Caco-2 (cell line): ENCODE measurements around the gene SLC9A8. TPM values are rescaled to one million over a fixed set of nuclear protein-coding genes. Genes with fewer than 3 reads are reported as not detected.
A peak's percentile ranks its signal among the peaks of the same experiment; 100 is the strongest.
"Not testable (repeated sequence)": the region's sequence is repeated elsewhere in the genome, so short reads cannot be mapped to it uniquely, and the experiment has no call there.

Source experiments
- BruUV-seq: library from RNA; stranded (reverse); fragments of 400-500 nt; replicated peaks from 2 replicates; lab custom pipeline; 2021; lab: Mats Ljungman, UMichigan
- CTCF ChIA-PET: fragments of 300-600 bp; sonication (Branson Sonifier 250); formaldehyde crosslinking; loops from one replicate; lab custom pipeline; 2022; ENCODE audit warnings: antibody characterized with exemption; lab: Charles Lee
- POLR2A ChIA-PET: fragments of 300-600 bp; sonication (Branson Sonifier 250); formaldehyde crosslinking; loops from one replicate; lab custom pipeline; 2022; ENCODE audit warnings: antibody characterized with exemption; lab: Charles Lee
- DNase-seq, 2 experiments: peaks; one replicate each; pipeline versions ENCODE4 v3.0.0 to v3.0.0-alpha.2; 2020 to 2022
- H3K27me3 ChIP-seq: replicated peaks from 2 replicates; pipeline ENCODE4 v1.6.0; 2011; ENCODE audit warnings: low read length; ENCODE audit not compliant: control insufficient read depth, insufficient read depth
- H3K36me3 ChIP-seq: 2 replicates; pipeline ENCODE4 v1.5.1; 2011; ENCODE audit warnings: low read length; ENCODE audit not compliant: control insufficient read depth, insufficient read depth
- H3K4me1 ChIP-seq: fragments of 250-450 bp; sonication (Bioruptor Pico); 2 replicates; pipeline ENCODE4 v1.5.1; 2020; ENCODE audit warnings: mild to moderate bottlenecking
- H3K4me3 ChIP-seq: 2 replicates; pipeline ENCODE4 v1.5.1; 2011; ENCODE audit warnings: low read depth, mild to moderate bottlenecking, control low read depth, low read length
- H3K9me3 ChIP-seq: fragments of 250-450 bp; sonication (Bioruptor Pico); 2 replicates; pipeline ENCODE4 v1.5.1; 2020; ENCODE audit warnings: mild to moderate bottlenecking, moderate library complexity
- H3K27ac Mint-ChIP-seq: one replicate; pipeline ENCODE4 v1.8.0; 2022; ENCODE audit warnings: mixed read lengths; ENCODE audit not compliant: unreplicated experiment
- H3K27me3 Mint-ChIP-seq: one replicate; pipeline ENCODE4 v1.8.0; 2022; ENCODE audit warnings: mixed read lengths; ENCODE audit not compliant: insufficient read depth, unreplicated experiment
- H3K36me3 Mint-ChIP-seq: one replicate; pipeline ENCODE4 v1.8.0; 2022; ENCODE audit warnings: mild to moderate bottlenecking, mixed read lengths; ENCODE audit not compliant: insufficient read depth, unreplicated experiment
- H3K4me1 Mint-ChIP-seq: one replicate; pipeline ENCODE4 v1.8.0; 2022; ENCODE audit warnings: low read depth, mixed read lengths; ENCODE audit not compliant: unreplicated experiment
- H3K4me3 Mint-ChIP-seq: one replicate; pipeline ENCODE4 v1.8.0; 2022; ENCODE audit warnings: mild to moderate bottlenecking, moderate library complexity, mixed read lengths; ENCODE audit not compliant: unreplicated experiment
- H3K9me3 Mint-ChIP-seq: one replicate; pipeline ENCODE4 v1.8.0; 2022; ENCODE audit warnings: mixed read lengths; ENCODE audit not compliant: unreplicated experiment
- CTCF ChIP-seq, 2 experiments: fragments of 200-600 bp in 1 of 2; IDR thresholded peaks; 1 replicate in 1 of 2; 2 replicates in 1 of 2; pipeline versions ENCODE4 v1.5.1 to v1.8.0; 2011 to 2022; ENCODE audit warnings: antibody characterized with exemption in 1 of 2, control low read depth in 1 of 2, inconsistent platforms in 1 of 2, low read depth in 1 of 2, low read length in 1 of 2, mild to moderate bottlenecking in 1 of 2, moderate library complexity in 1 of 2; ENCODE audit not compliant: insufficient read depth in 1 of 2, severe bottlenecking in 1 of 2, unreplicated experiment in 1 of 2
- intact Hi-C: fragments of 100-400 bp; cut with micrococcal nuclease; formaldehyde crosslinking; loops from one replicate; pipeline ENCODE4 v1.10.0; 2022; ENCODE audit not compliant: unreplicated experiment
- total RNA-seq: library from RNA; stranded (reverse); gene quantifications from 2 replicates; pipeline ENCODE4 v1.2.3, GENCODE V29; 2022

Gene SLC9A8
- total RNA-seq, 1 experiment from 2014 or later, result 21.4 TPM

GRCh38 chr20:49775229-49775693 is 37.4 kb upstream of the SLC9A8 start:
- no peak overlapping the region for H3K27ac Mint-ChIP-seq
- intact Hi-C loops, result no loop called here
- Histone ChIP-seq H3K27me3 (no peaks in the 10 kb centered on the region), H3K9me3 (no peaks in the 10 kb centered on the region), H3K36me3 (no peaks in the 10 kb centered on the region), H3K4me1 (peaks cover 23% of the 10 kb centered on the region), H3K4me3 (no peak overlapping the region)
- H3K36me3 Mint-ChIP-seq, result no peaks in the 10 kb centered on the region
- ChIA-PET CTCF (interaction anchor here (0.8 to 2.1 kb wide), 2 partner anchors 71 to 164 kb away, joined by 3 to 5 read pairs; no protein-coding TSS in a partner anchor), POLR2A (interaction anchor here (0.6 to 1.0 kb wide), 2 partner anchors 15 to 223 kb away, joined by 4 to 9 read pairs; no protein-coding TSS in a partner anchor)
- H3K9me3 Mint-ChIP-seq, result no peaks in the 10 kb centered on the region
- no peaks in the 10 kb centered on the region for H3K27me3 Mint-ChIP-seq
- no peak for TF ChIP-seq CTCF (IDR thresholded peaks at IDR 0.05; ENCODE audit: insufficient read depth in 1 of 2, low read depth in 1 of 2, low read length in 1 of 2, severe bottlenecking in 1 of 2, unreplicated experiment in 1 of 2)
- DNase-seq, result peak; percentile 68 to 90
- no TSS peak for BruUV-seq
- peaks cover 15% of the 10 kb centered on the region for H3K4me1 Mint-ChIP-seq
- H3K4me3 Mint-ChIP-seq, result no peak overlapping the region

- H3K4me1 ChIP-seq, result peaks cover 14% of the 10 kb centered on the region
- DNase-seq, result no peak
- no peaks in the 10 kb centered on the region for H3K9me3 Mint-ChIP-seq
- H3K36me3 ChIP-seq, result no peaks in the 10 kb centered on the region
- peaks cover 13% of the 10 kb centered on the region for H3K4me1 Mint-ChIP-seq
- no peak overlapping the region for H3K4me3 ChIP-seq
- H3K36me3 Mint-ChIP-seq, result no peaks in the 10 kb centered on the region
- H3K4me3 Mint-ChIP-seq, result no peak overlapping the region
- no peak for TF ChIP-seq CTCF (IDR thresholded peaks at IDR 0.05; ENCODE audit: insufficient read depth in 1 of 2, low read depth in 1 of 2, low read length in 1 of 2, severe bottlenecking in 1 of 2, unreplicated experiment in 1 of 2)
- H3K27me3 Mint-ChIP-seq, result no peaks in the 10 kb centered on the region
- intact Hi-C loops, result no loop called here
- no peaks in the 10 kb centered on the region for H3K27me3 ChIP-seq
- POLR2A ChIA-PET, result interaction anchor here (0.6 kb wide), 1 partner anchor 460 kb away, joined by 3 read pairs; no protein-coding TSS in a partner anchor
- H3K27ac Mint-ChIP-seq, result no peak overlapping the region
- CTCF ChIA-PET, result interaction anchor here (1.0 kb wide), 1 partner anchor 108 kb away, joined by 3 read pairs; no protein-coding TSS in a partner anchor
- H3K9me3 ChIP-seq, result no peaks in the 10 kb centered on the region
- no TSS peak for BruUV-seq
Measured at GRCh38 chr20:49779972-49780371, 32.7 kb upstream of the SLC9A8 start.

GRCh38 chr20:49781676-49782075 is 31.0 kb upstream of the SLC9A8 start:
- Mint-ChIP-seq H3K36me3 (no peaks in the 10 kb centered on the region), H3K27me3 (no peaks in the 10 kb centered on the region), H3K4me1 (no peaks in the 10 kb centered on the region), H3K4me3 (no peak overlapping the region), H3K27ac (no peak overlapping the region), H3K9me3 (no peaks in the 10 kb centered on the region)
- H3K36me3 ChIP-seq, result no peaks in the 10 kb centered on the region
- CTCF ChIA-PET, result no interaction called here
- H3K4me1 ChIP-seq, result no peaks in the 10 kb centered on the region
- POLR2A ChIA-PET, result interaction anchor here (0.5 kb wide), 1 partner anchor 228 kb away, joined by 3 read pairs; no protein-coding TSS in a partner anchor
- no peak for TF ChIP-seq CTCF (IDR thresholded peaks at IDR 0.05; ENCODE audit: insufficient read depth in 1 of 2, low read depth in 1 of 2, low read length in 1 of 2, severe bottlenecking in 1 of 2, unreplicated experiment in 1 of 2)
- BruUV-seq, result no TSS peak
- no peak overlapping the region for H3K4me3 ChIP-seq
- intact Hi-C loops, result no loop called here
- no peaks in the 10 kb centered on the region for H3K9me3 ChIP-seq
- no peaks in the 10 kb centered on the region for H3K27me3 ChIP-seq
- DNase-seq, result no peak

- H3K9me3 Mint-ChIP-seq, BruUV-seq, H3K27me3 ChIP-seq, H3K4me3 Mint-ChIP-seq, H3K9me3 ChIP-seq, H3K4me1 ChIP-seq, H3K27me3 Mint-ChIP-seq, intact Hi-C loops, POLR2A ChIA-PET, H3K4me3 ChIP-seq, CTCF ChIA-PET, DNase-seq, H3K36me3 Mint-ChIP-seq, H3K27ac Mint-ChIP-seq, H3K36me3 ChIP-seq, H3K4me1 Mint-ChIP-seq: not testable (repeated sequence)
Measured at GRCh38 chr20:49782439-49782838, 30.2 kb upstream of the SLC9A8 start.
